K562 (cell line): ENCODE data around the gene MYLK4. TPM values are rescaled to one million over a fixed set of nuclear protein-coding genes. Genes with fewer than 3 reads are reported as not detected.

Source experiments
- ATAC-seq: fragments of 200-7000 bp; cut with Tn5 transposase; 3 replicates; pipeline ENCODE4 v1.9.1; 2020; ENCODE audit warnings: moderate library complexity
- BruUV-seq: library from RNA; stranded (reverse); fragments of 400-500 nt; replicated peaks from 2 replicates; lab custom pipeline; 2021; lab: Mats Ljungman, UMichigan
- CTCF ChIA-PET: fragments of 300-600 bp; formaldehyde crosslinking; extraction: SDS; loops from one replicate; lab custom pipeline; 2021; ENCODE audit warnings: low intra/inter-chr PET ratio; lab: Yijun Ruan, JAX
- POLR2A ChIA-PET: fragments of 300-600, 350-650 bp; sonication (Branson Sonifier 250); formaldehyde crosslinking; extraction: SDS; loops from one replicate; lab custom pipeline; 2021; ENCODE audit warnings: antibody characterized with exemption, inconsistent platforms; lab: Yijun Ruan, JAX
- DNase-seq, 4 experiments: peaks; one replicate each; pipeline versions ENCODE4 v3.0.0 to v3.0.0-alpha.2; 2011 to 2018; ENCODE audit warnings: low spot score in 3 of 4, mixed read lengths in 3 of 4; ENCODE audit errors: extremely low read depth in 1 of 4
- FAIRE-seq: peaks from 2 replicates; lab custom pipeline; 2011; peaks lifted over from hg19 to GRCh38; lab: Jason Lieb, UNC
- H2AFZ ChIP-seq: 2 replicates; pipeline ENCODE4 v1.6.0; 2011; ENCODE audit warnings: low read depth, low read length, control low read depth, inconsistent platforms
- H3K27ac ChIP-seq: fragments of 200-600 bp; 3 replicates; pipeline ENCODE4 v1.8.0; 2011; ENCODE audit warnings: low read depth, mild to moderate bottlenecking, control low read depth, inconsistent platforms, low read length, moderate library complexity, mixed read lengths; ENCODE audit errors: extremely low read depth
- H3K27me3 ChIP-seq, 2 experiments: fragments of 300-600 bp in 1 of 2; 2 replicates in 1 of 2; 3 replicates in 1 of 2; pipeline versions ENCODE4 v1.6.0 to v1.8.0; 2011; ENCODE audit warnings: inconsistent platforms in 2 of 2, low read length in 2 of 2, mild to moderate bottlenecking in 1 of 2, mixed read lengths in 1 of 2, moderate library complexity in 1 of 2; ENCODE audit not compliant: control insufficient read depth in 2 of 2, insufficient read depth in 2 of 2
- H3K36me3 ChIP-seq: fragments of 300-600 bp; 3 replicates; pipeline ENCODE4 v1.8.0; 2011; ENCODE audit warnings: mild to moderate bottlenecking, low read length, inconsistent platforms; ENCODE audit not compliant: control insufficient read depth, insufficient read depth
- H3K4me1 ChIP-seq, 2 experiments: fragments of 200-600 bp in 1 of 2; replicated peaks in 1 of 2; 2 replicates in 1 of 2; 3 replicates in 1 of 2; pipeline versions ENCODE4 v1.5.1 to v1.8.0; 2011; ENCODE audit warnings: inconsistent platforms in 2 of 2, low read length in 2 of 2, mild to moderate bottlenecking in 1 of 2, mixed read lengths in 1 of 2, moderate library complexity in 1 of 2; ENCODE audit not compliant: control insufficient read depth in 2 of 2, insufficient read depth in 2 of 2
- H3K4me2 ChIP-seq: 2 replicates; pipeline ENCODE4 v1.6.1; 2011; ENCODE audit warnings: low read length, control low read depth, inconsistent platforms, mixed read lengths; ENCODE audit not compliant: insufficient read depth
- H3K4me3 ChIP-seq: fragments of 200-600 bp; sonication (generic), shearing (Covaris generic); 2 replicates; pipeline ENCODE4 v1.5.1; 2016; ENCODE audit warnings: control low read depth, inconsistent platforms
- H3K79me2 ChIP-seq: fragments of 200-600 bp; 3 replicates; pipeline ENCODE4 v1.8.0; 2011; ENCODE audit warnings: low read length, inconsistent platforms; ENCODE audit not compliant: control insufficient read depth, insufficient read depth
- H3K9ac ChIP-seq, 2 experiments: 2 replicates each; pipeline versions ENCODE4 v1.6.0 to v1.6.1; 2011; ENCODE audit warnings: low read depth in 2 of 2, low read length in 2 of 2, control low read depth in 1 of 2, inconsistent platforms in 1 of 2, mild to moderate bottlenecking in 1 of 2, mixed read lengths in 1 of 2; ENCODE audit not compliant: insufficient read depth in 1 of 2
- H3K9me1 ChIP-seq: one replicate; pipeline ENCODE4 v1.6.0; 2011; ENCODE audit warnings: inconsistent platforms, mild to moderate bottlenecking, low read length, moderate library complexity; ENCODE audit not compliant: control insufficient read depth, insufficient read depth
- H3K9me3 ChIP-seq: replicated peaks from 2 replicates; pipeline ENCODE4 v1.5.1; 2011; ENCODE audit warnings: low read depth, low read length, inconsistent platforms; ENCODE audit not compliant: control insufficient read depth, insufficient read depth
- H4K20me1 ChIP-seq: replicated peaks from 2 replicates; pipeline ENCODE4 v1.6.1; 2011; ENCODE audit warnings: low read length, inconsistent platforms, mixed read lengths; ENCODE audit not compliant: control insufficient read depth, insufficient read depth
- ARID2 ChIP-seq: fragments of 450-650 bp; IDR thresholded peaks from 2 replicates; pipeline ENCODE4 v1.6.1; 2017; ENCODE audit warnings: antibody characterized with exemption, mild to moderate bottlenecking
- BACH1 ChIP-seq: fragments of 200-800 bp; sonication (Bioruptor generic); IDR thresholded peaks from 2 replicates; pipeline ENCODE4 v1.6.1; 2016; ENCODE audit warnings: missing genetic modification characterization, missing compliant biosample characterization
- CSDE1 ChIP-seq, 2 experiments: fragments of 450-650 bp; IDR thresholded peaks; 2 replicates each; pipeline ENCODE4 v1.6.1; 2016; ENCODE audit warnings: mild to moderate bottlenecking in 1 of 2
- ETS2 ChIP-seq: IDR thresholded peaks from 2 replicates; pipeline ENCODE4 v1.6.1; 2016; ENCODE audit warnings: borderline replicate concordance, missing genetic modification characterization, mild to moderate bottlenecking, moderate library complexity, missing compliant biosample characterization; ENCODE audit not compliant: poor library complexity, severe bottlenecking
- EZH2 ChIP-seq: IDR thresholded peaks from 2 replicates; pipeline ENCODE4 v1.6.1; 2012; ENCODE audit warnings: low read depth, mild to moderate bottlenecking, inconsistent platforms, low read length, borderline replicate concordance
- FOS ChIP-seq: IDR thresholded peaks from 3 replicates; pipeline ENCODE4 v1.6.1; 2011; ENCODE audit not compliant: insufficient read length; ENCODE audit errors: extremely low read depth
- FOSL1 ChIP-seq: fragments of 200-800 bp; sonication (Bioruptor generic); conservative IDR thresholded peaks from 2 replicates; pipeline ENCODE4 v1.6.1; 2016; ENCODE audit warnings: missing genetic modification characterization, missing compliant biosample characterization
- GABPB2 ChIP-seq: fragments of 250-450 bp; sonication (Bioruptor Pico); conservative IDR thresholded peaks from 2 replicates; pipeline ENCODE4 v1.5.1; 2021; ENCODE audit warnings: mild to moderate bottlenecking
- HOXB6 ChIP-seq: fragments of 250-450 bp; sonication (Bioruptor Pico); IDR thresholded peaks from 2 replicates; pipeline ENCODE4 v1.5.1; 2022; ENCODE audit warnings: mild to moderate bottlenecking, borderline replicate concordance
- MTA1 ChIP-seq: fragments of 450-650 bp; IDR thresholded peaks from 2 replicates; pipeline ENCODE4 v1.6.1; 2017; ENCODE audit warnings: borderline replicate concordance
- NFE2L1 ChIP-seq: fragments of 450-650 bp; IDR thresholded peaks from 2 replicates; pipeline ENCODE4 v1.6.1; 2016; ENCODE audit warnings: missing genetic modification characterization, low read depth, mild to moderate bottlenecking, missing compliant biosample characterization, moderate library complexity, borderline replicate concordance
- RAD21 ChIP-seq, 2 experiments: fragments of 250-450 bp in 1 of 2; fragments of 450-650 bp in 1 of 2; sonication (Bioruptor Pico) in 1 of 2; formaldehyde crosslinking in 1 of 2; IDR thresholded peaks in 1 of 2; conservative IDR thresholded peaks in 1 of 2; 2 replicates each; pipeline versions ENCODE4 v1.4.0 to v1.8.0; 2020 to 2022; ENCODE audit warnings: mild to moderate bottlenecking in 2 of 2, moderate library complexity in 1 of 2
- RBFOX2 ChIP-seq: fragments of 200-400 bp; formaldehyde crosslinking; IDR thresholded peaks from 2 replicates; pipeline ENCODE4 v1.6.1; 2017; ENCODE audit warnings: low read depth, mild to moderate bottlenecking, low read length, moderate library complexity
- RBM25 ChIP-seq: fragments of 200-400 bp; formaldehyde crosslinking; IDR thresholded peaks from 2 replicates; pipeline ENCODE4 v1.6.1; 2018; ENCODE audit warnings: low read length, low read depth, moderate library complexity; ENCODE audit not compliant: severe bottlenecking
- RFX1 ChIP-seq: fragments of 450-650 bp; IDR thresholded peaks from 2 replicates; pipeline ENCODE4 v1.6.1; 2016; ENCODE audit warnings: mild to moderate bottlenecking, moderate library complexity
- SAP30 ChIP-seq: fragments of 200-600 bp; sonication (generic); IDR thresholded peaks from 2 replicates; pipeline ENCODE4 v1.6.1; 2012; ENCODE audit warnings: borderline replicate concordance, low read depth, mild to moderate bottlenecking, moderate library complexity, low read length, control low read depth, inconsistent platforms; ENCODE audit not compliant: insufficient read depth, poor library complexity, severe bottlenecking
- SMC3 ChIP-seq: conservative IDR thresholded peaks from 2 replicates; pipeline ENCODE4 v1.6.1; 2011; ENCODE audit warnings: low read depth, low read length, improper control_type of control experiment; ENCODE audit not compliant: insufficient read depth
- TBP ChIP-seq: optimal IDR thresholded peaks from 2 replicates; pipeline ENCODE3; 2011; ENCODE audit warnings: low read depth, low read length, improper control_type of control experiment
- TRIM28 ChIP-seq: fragments of 450-650 bp; IDR thresholded peaks from 2 replicates; pipeline ENCODE4 v1.6.1; 2017
- YY1 ChIP-seq, 3 experiments: IDR thresholded peaks; 2 replicates each; pipeline ENCODE4 v1.6.1; 2011; ENCODE audit warnings: low read length in 2 of 3, mild to moderate bottlenecking in 2 of 3, moderate library complexity in 2 of 3, borderline replicate concordance in 1 of 3, control low read depth in 1 of 3, low read depth in 1 of 3; ENCODE audit not compliant: insufficient read depth in 3 of 3, insufficient replicate concordance in 2 of 3, control insufficient read depth in 1 of 3, insufficient read length in 1 of 3; ENCODE audit errors: extremely low read depth in 1 of 3
- ZC3H4 ChIP-seq: sonication (generic); formaldehyde crosslinking; IDR thresholded peaks from 2 replicates; pipeline ENCODE4 v1.9.0; 2021; ENCODE audit warnings: missing genetic modification reagents, borderline replicate concordance
- WGBS: fragments of 100-300 bp; shearing (Covaris generic); methylation state at CpG from one replicate; pipeline ENCODE4 v1.1.6; 2016; ENCODE audit warnings: low coverage, mixed read lengths; ENCODE audit not compliant: insufficient coverage; ENCODE audit errors: missing lambda C conversion rate; 5-methylcytosine and 5-hydroxymethylcytosine counted together
- in situ Hi-C: fragments of 300-500 bp; cut with MboI; formaldehyde crosslinking; loops from 4 replicates; pipeline ENCODE4 v1.15.0; 2018; ENCODE audit warnings: inconsistent platforms, mixed read lengths
- intact Hi-C: fragments of 100-400 bp; cut with micrococcal nuclease; formaldehyde crosslinking; loops from 2 replicates; pipeline ENCODE4 v1.14.2; 2022
- polyA plus RNA-seq, 8 experiments: library from polyadenylated mRNA; depleted of rRNA in 4 of 8; stranded (reverse) in 5 of 8; unstranded in 3 of 8; fragments of >200 nt; fragmentation: Nextera tagmentation in 2 of 8; fragmentation: Illumina TruSeq in 1 of 8; extraction: Ambion mirVana in 2 of 8; extraction: Trizol in 1 of 8; gene quantifications; 2 replicates each; pipeline versions ENCODE4 v1.2.1 to v1.2.3, GENCODE V29; 2011 to 2014; ENCODE audit warnings: inconsistent platforms in 1 of 8, missing spikeins in 1 of 8
- total RNA-seq, 7 experiments: library from RNA; depleted of rRNA in 6 of 7; stranded (reverse); fragments of >200 nt in 6 of 7; fragmentation: Illumina TruSeq in 2 of 7; extraction: Trizol in 2 of 7; gene quantifications; 2 replicates each; pipeline versions ENCODE4 v1.2.1 to v1.2.3, GENCODE V29; 2011 to 2021; ENCODE audit warnings: low replicate concordance in 1 of 7

Gene MYLK4
- total and polyA plus RNA-seq, 9 of the 15 experiments (the other 6 are each of a cell fraction or from before 2014, with no cell fraction given) = 0.01 to 0.15 (median 0.06) TPM

DNA sequence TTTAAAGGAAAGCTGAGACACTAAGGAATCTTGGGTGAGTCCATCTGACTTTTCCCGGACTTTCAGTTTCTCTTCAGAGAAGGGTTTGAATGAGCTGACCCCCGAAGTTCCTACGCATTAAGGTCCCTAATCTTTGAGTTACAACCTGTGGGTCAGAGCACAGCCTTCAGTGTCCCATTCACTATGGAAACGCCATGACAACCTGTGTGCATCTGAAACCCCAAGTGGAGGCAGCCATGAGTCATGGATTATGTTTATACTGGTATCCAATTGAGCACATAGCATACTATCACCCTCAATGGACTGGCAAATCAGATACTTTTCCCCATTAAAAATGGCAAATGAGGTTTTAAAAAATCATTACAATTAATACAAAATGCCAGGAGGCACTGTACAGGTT is 11.4 kb downstream of the MYLK4 start (continued):
- TF ChIP-seq RBFOX2 (no peak), CSDE1 (IDR thresholded peaks at IDR 0.05) (peak in 1 of 2 experiments; percentile 54; a peak in 1 of 4 replicates), RFX1 (peak; percentile 87), YY1 (IDR thresholded peaks at IDR 0.05; ENCODE audit: borderline replicate concordance in 1 of 3, control insufficient read depth in 1 of 3, extremely low read depth in 1 of 3, insufficient read depth in 3 of 3, insufficient read length in 1 of 3, insufficient replicate concordance in 2 of 3, low read depth in 1 of 3, low read length in 2 of 3) (peak in 1 of 3 experiments; percentile 29), MTA1 (no peak)

DNA sequence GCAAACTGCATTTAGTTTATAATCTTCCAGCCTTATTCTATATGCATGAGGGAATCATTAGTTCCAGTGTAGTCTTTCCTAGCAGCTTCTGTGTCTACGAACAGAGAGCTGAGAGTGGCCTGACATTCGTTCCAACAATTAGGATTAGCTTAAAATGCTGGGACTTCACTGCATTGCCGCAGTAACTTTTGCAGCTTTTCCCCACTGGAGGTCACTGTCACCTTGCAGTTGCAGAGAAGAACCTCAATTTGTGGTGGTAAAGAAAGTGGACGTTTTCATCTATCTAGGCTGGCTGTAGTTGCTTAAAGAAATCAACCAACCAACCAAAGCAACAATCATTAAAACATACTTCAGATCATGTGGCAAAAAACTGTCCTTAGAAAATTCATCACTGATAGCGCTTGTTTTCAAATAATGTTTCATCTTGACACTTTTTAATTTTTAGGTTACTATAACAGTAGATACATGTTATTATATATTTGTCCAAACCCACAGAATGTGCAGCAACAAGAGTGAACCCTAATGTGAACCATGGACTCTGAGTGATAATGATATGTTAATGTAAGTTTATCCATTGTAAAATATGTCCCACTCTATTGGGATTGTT is 12.2 kb downstream of the MYLK4 start:
- FAIRE-seq = peak; percentile 93
- POLR2A ChIA-PET = interaction anchor here (0.8 to 1.4 kb wide), 8 partner anchors 10 to 325 kb away, joined by 3 to 14 read pairs (median 4); partner anchors contain the start of genes MYLK4, SERPINB9 and WRNIP1
- intact Hi-C loops = loop anchor here (1.0 to 10.0 kb wide), 9 partner anchors 12 to 986 kb away; partner anchors contain the start of gene MYLK4
- TF ChIP-seq ZC3H4 (CRISPR knock-in tag) = no peak
- no peak; the same call in 1 of the 2 replicates for TF ChIP-seq ARID2
- no peak for TF ChIP-seq RBM25
- TF ChIP-seq RAD21 (CRISPR knock-in tag; conservative IDR thresholded peaks at IDR 0.05 in 1 of 2, IDR thresholded peaks at IDR 0.05 in 1 of 2) = peak; percentile 97 to 98
- no peak for TF ChIP-seq TBP
- peak; percentile 91 for TF ChIP-seq SMC3
- no peak for TF ChIP-seq ETS2 (tag)
- no peak for TF ChIP-seq GABPB2 (CRISPR knock-in tag)
- TF ChIP-seq FOS = no peak
- 0 out of 2 replicates have a peak, but pooled peaks have one; percentile 4 for TF ChIP-seq FOSL1
- TF ChIP-seq SAP30 = no peak
- TF ChIP-seq BACH1 (tag) = no peak
- TF ChIP-seq EZH2 = no peak
- no peak for TF ChIP-seq TRIM28
- TF ChIP-seq NFE2L1 (tag) = no peak
- TF ChIP-seq HOXB6 = no peak

More for the DNA sequence above, 12.2 kb downstream of the MYLK4 start:
- H2AFZ ChIP-seq = peak overlapping the region; percentile 70
- H3K79me2 ChIP-seq = no peaks in the 10 kb centered on the region
- H3K9me3 ChIP-seq = no peaks in the 10 kb centered on the region
- in situ Hi-C loops = no loop called here
- H3K4me3 ChIP-seq = no peak overlapping the region
- H3K9ac ChIP-seq = no peak overlapping the region
- H3K9me1 ChIP-seq = peaks cover 3% of the 10 kb centered on the region
- 15% methylated on average over 5 of the region's 5 CpGs for WGBS
- no peaks in the 10 kb centered on the region for H4K20me1 ChIP-seq
- CTCF ChIA-PET = interaction anchor here (0.7 to 1.7 kb wide), 6 partner anchors 11 to 388 kb away, joined by 3 to 8 read pairs (median 4); partner anchors contain the start of gene MYLK4
- DNase-seq (peak; percentile 64 to 86 (median 68)), ATAC-seq (peak; percentile 88)
- H3K27ac ChIP-seq = no peak overlapping the region
- H3K27me3 ChIP-seq = no peaks in the 10 kb centered on the region
- H3K4me2 ChIP-seq = no peak overlapping the region
- no peaks in the 10 kb centered on the region for H3K36me3 ChIP-seq
- H3K4me1 ChIP-seq = peaks cover 8 to 31% of the 10 kb centered on the region in 2 experiments; a peak in 4 of 5 replicates
- no TSS peak for BruUV-seq
